ENCODE measurements around the gene CDHR2. TPM values are rescaled to one million over a fixed set of nuclear protein-coding genes. Genes with fewer than 3 reads are reported as not detected.

The CDHR2 gene
- total RNA-seq, result 0.09 and 0.32 TPM in 2 replicates

DNA sequence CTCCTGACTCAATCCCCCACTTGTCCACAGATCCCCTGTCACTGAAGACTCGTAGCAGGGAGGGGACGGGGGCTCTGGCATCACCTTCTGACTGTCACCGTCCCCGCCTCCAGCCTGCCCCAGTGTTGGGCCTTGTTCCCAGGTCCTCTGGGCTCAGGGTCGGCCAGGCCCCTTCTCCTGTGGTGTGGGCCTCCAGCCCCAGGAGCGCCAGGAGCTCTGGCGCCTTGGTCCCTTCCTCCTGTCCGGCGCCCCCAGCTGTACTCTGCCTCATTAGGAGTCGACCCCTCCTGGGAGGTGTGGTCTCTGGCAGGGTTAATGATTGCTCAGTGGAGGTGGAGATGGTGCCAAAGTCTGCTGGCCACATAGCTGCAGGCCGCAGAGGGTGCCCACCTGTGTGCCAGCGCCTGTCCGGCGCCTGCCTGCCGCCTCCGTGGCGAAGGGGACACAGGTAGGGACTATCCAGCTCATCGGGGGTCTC is at the start of gene CDHR2:
Gene CDHR2, plus strand, starts transcription at position 376 of the 478 bp plus-strand sequence. CDS start 16,011 bp downstream, outside the sequence.

GRCh38 chr5:176536902-176537553 is 12.1 kb upstream of the CDHR2 start, which contains the start of gene RNF44:
Gene RNF44 (minus strand): TSS chr5:176537402. CDS start chr5:176532472, 4,930 bp downstream.

DNA sequence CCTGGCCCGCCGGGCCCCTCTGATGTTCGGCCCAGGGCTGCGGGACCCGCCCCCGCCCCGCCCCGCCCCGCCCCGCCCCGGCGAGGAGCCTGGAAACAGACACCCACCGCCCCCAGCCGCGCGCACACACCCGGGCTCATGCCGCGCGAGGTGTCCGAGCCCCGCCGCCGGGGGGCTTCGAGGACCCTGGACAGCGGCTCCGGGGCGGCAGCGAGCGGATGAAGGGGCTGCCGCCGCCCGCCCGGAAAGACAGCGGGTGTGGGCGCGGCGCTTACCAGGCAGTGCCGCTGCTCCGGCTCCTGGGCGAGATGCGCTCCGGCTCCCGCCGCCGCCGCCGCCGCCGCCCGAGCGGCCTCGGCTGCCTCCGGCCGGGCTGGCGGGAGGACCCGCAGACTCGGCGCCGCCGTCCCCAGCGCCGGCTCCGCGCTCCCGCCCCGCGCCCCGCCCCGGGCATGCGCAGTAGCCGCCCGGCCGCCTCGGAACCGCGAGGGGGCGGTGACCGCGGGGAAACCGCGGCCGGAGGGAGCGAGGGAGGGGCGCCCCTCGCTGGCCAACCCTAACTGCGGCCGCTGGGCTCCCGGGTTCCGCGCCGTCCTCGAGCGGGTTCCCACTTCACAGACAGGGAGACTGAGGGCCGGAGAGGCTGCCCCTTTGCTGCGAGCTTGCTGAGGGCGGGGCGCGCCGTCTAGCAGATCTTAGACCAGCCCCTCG is 60.7 kb downstream of the CDHR2 start, which contains the start of gene GPRIN1:
Gene GPRIN1, minus strand, starts transcription at position 433 of the 711 bp plus-strand sequence. CDS start 10,322 bp downstream, outside the sequence.

GRCh38 chr5:176629853-176630680 is 80.9 kb downstream of the CDHR2 start, which contains the start of the genes EIF4E1B and SNCB:
Gene EIF4E1B (plus strand): TSS chr5:176630675. CDS start chr5:176642788, 12,113 bp downstream.
Gene SNCB (minus strand): TSS chr5:176630534. CDS start chr5:176629654, 880 bp downstream.

Other genes starting within 250 kb of the CDHR2 start
- 29.5 and 41.8 TPM in 2 replicates for gene KIAA1191, start 187.6 kb upstream of the CDHR2 start, total RNA-seq
- gene ARL10, start 183.9 kb upstream of the CDHR2 start, total RNA-seq, result 7.6 and 11.3 TPM in 2 replicates
- gene NOP16, start 160.7 kb upstream of the CDHR2 start, total RNA-seq, result 7.3 and 7.7 TPM in 2 replicates
- 23.8 and 29.9 TPM in 2 replicates for gene HIGD2A, start 160.6 kb upstream of the CDHR2 start, total RNA-seq
- gene CLTB, start 132.8 kb upstream of the CDHR2 start, total RNA-seq, result 65.6 and 103 TPM in 2 replicates
- gene FAF2, start 101.0 kb upstream of the CDHR2 start, total RNA-seq, result 33.7 and 34.3 TPM in 2 replicates
- gene RNF44, start 11.9 kb upstream of the CDHR2 start, total RNA-seq, result 2.1 and 2.5 TPM in 2 replicates
- 1.8 and 3.2 TPM in 2 replicates for gene GPRIN1, start 60.8 kb downstream of the CDHR2 start, total RNA-seq
- 0.09 and 0.32 TPM in 2 replicates for gene SNCB, start 81.2 kb downstream of the CDHR2 start, total RNA-seq
- 0.26 TPM in 1 of 2 replicates, not detected in the other for gene EIF4E1B, start 81.3 kb downstream of the CDHR2 start, total RNA-seq
- gene TSPAN17, start 98.1 kb downstream of the CDHR2 start, total RNA-seq, result 21.6 and 29.5 TPM in 2 replicates

Data from bronchial smooth muscle cell (primary cell).